Measurements from ENCODE around the gene DARS2.

DNA sequence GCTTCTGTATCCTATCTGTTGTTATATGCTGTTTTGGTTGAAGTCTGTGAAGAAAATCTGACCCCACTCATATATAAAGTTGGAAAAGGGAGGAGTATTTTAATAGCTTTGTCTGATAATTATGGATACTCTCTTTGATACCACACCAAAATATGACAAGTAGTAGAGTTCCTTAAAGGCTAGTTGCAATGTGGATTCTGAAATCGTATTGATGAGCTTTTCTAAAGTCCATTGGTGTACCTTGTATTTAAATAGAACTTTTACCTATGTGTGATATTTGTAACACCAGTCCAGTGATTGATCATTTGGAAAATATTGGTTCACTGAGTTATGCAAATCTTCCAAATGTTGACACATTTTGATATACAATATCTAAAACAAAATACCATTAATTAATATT, 35.6 kb downstream of the DARS2 start:
- TF ChIP-seq, protein P1, sequence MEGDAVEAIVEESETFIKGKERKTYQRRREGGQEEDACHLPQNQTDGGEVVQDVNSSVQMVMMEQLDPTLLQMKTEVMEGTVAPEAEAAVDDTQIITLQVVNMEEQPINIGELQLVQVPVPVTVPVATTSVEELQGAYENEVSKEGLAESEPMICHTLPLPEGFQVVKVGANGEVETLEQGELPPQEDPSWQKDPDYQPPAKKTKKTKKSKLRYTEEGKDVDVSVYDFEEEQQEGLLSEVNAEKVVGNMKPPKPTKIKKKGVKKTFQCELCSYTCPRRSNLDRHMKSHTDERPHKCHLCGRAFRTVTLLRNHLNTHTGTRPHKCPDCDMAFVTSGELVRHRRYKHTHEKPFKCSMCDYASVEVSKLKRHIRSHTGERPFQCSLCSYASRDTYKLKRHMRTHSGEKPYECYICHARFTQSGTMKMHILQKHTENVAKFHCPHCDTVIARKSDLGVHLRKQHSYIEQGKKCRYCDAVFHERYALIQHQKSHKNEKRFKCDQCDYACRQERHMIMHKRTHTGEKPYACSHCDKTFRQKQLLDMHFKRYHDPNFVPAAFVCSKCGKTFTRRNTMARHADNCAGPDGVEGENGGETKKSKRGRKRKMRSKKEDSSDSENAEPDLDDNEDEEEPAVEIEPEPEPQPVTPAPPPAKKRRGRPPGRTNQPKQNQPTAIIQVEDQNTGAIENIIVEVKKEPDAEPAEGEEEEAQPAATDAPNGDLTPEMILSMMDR (IDR thresholded peaks at IDR 0.05) = no peak
- TF ChIP-seq POLR2A (IDR thresholded peaks at IDR 0.05; ENCODE audit: low read depth) (no peak), POLR2AphosphoS5 (IDR thresholded peaks at IDR 0.05) (no peak), EP300 (IDR thresholded peaks at IDR 0.05) (no peak)
